Measurements from ENCODE around the gene TK2.
A peak's percentile ranks its signal among the peaks of the same experiment; 100 is the strongest.
"Not testable (repeated sequence)": the region's sequence is repeated elsewhere in the genome, so short reads cannot be mapped to it uniquely, and the experiment has no call there.

Gene TK2

GRCh38 chr16:66574081-66574480, 24.2 kb upstream of the TK2 start:
- DNase-seq = no peak

GRCh38 chr16:66572356-66572755, 22.4 kb upstream of the TK2 start:
- no peak for DNase-seq

GRCh38 chr16:66569827-66570405, 20.0 kb upstream of the TK2 start:
- no peak for DNase-seq

- no peak for DNase-seq
Measured at GRCh38 chr16:66569131-66569530, 19.2 kb upstream of the TK2 start.

- no peak for DNase-seq
Measured at GRCh38 chr16:66568355-66568754, 18.4 kb upstream of the TK2 start.

- not testable (repeated sequence) for DNase-seq
Measured at GRCh38 chr16:66567270-66567669, 17.3 kb upstream of the TK2 start.

- no peak for DNase-seq
Measured at GRCh38 chr16:66566051-66566901, 16.4 kb upstream of the TK2 start, which contains the start of gene CMTM1. CMTM1 (plus strand) TSS chr16:66566439; CDS start chr16:66566514, 75 bp downstream.

GRCh38 chr16:66563574-66564334, 13.8 kb upstream of the TK2 start:
- DNase-seq = no peak

- DNase-seq = no peak
Measured at GRCh38 chr16:66562986-66563385, 13.1 kb upstream of the TK2 start.

- DNase-seq = no peak
Measured at GRCh38 chr16:66562409-66562808, 12.5 kb upstream of the TK2 start.

GRCh38 chr16:66561381-66562080, 11.6 kb upstream of the TK2 start:
- DNase-seq = no peak

- no peak for DNase-seq
Measured at GRCh38 chr16:66560107-66560506, 10.2 kb upstream of the TK2 start.

GRCh38 chr16:66554495-66554894, 4.6 kb upstream of the TK2 start:
- no peak for DNase-seq

- no peak for DNase-seq
Measured at GRCh38 chr16:66554021-66554420, 4.1 kb upstream of the TK2 start.

GRCh38 chr16:66553223-66553622, 3.3 kb upstream of the TK2 start:
- no peak for DNase-seq

- DNase-seq = peak in 55 of 56 donors; percentile 40 to 93 (median 81)
Measured at GRCh38 chr16:66552286-66553177, 2.6 kb upstream of the TK2 start, which contains the start of gene CKLF. CKLF (plus strand) TSS chr16:66552576; CDS start chr16:66552716, 140 bp downstream.

- peak in 3 of 56 donors; percentile 49 to 64 (median 52) for DNase-seq
Measured at GRCh38 chr16:66551788-66552285, 1.9 kb upstream of the TK2 start.

GRCh38 chr16:66551348-66551759, 1.4 kb upstream of the TK2 start:
- DNase-seq = peak in 2 of 56 donors; percentile 2 to 12

GRCh38 chr16:66548868-66549267, 1.1 kb downstream of the TK2 start:
- no peak for DNase-seq

- DNase-seq = no peak
Measured at GRCh38 chr16:66548068-66548467, 1.9 kb downstream of the TK2 start.

Measured in amygdala (tissue), 56 donors.